Measurements from ENCODE around the gene OASL.

The OASL gene

GRCh38 chr12:121021754-121022153, 17.3 kb downstream of the OASL start:
- no peaks in the 10 kb centered on the region for H3K4me1 Mint-ChIP-seq
- H3K9me3 Mint-ChIP-seq = no peaks in the 10 kb centered on the region
- no peak for TF ChIP-seq CTCF (IDR thresholded peaks at IDR 0.05; ENCODE audit: unreplicated experiment in 3 of 3)
- H3K27me3 Mint-ChIP-seq (ENCODE audit: low read depth) = no peaks in the 10 kb centered on the region
- no peak overlapping the region for H3K4me3 Mint-ChIP-seq
- H3K36me3 Mint-ChIP-seq (ENCODE audit: low read depth) = no peaks in the 10 kb centered on the region
- H3K27ac Mint-ChIP-seq = no peak overlapping the region

- no peaks in the 10 kb centered on the region for H3K27me3 Mint-ChIP-seq (ENCODE audit: low read depth)
- no peaks in the 10 kb centered on the region for H3K9me3 Mint-ChIP-seq
- no peak overlapping the region for H3K27ac Mint-ChIP-seq
- peaks cover 18% of the 10 kb centered on the region for H3K4me1 Mint-ChIP-seq
- H3K4me3 Mint-ChIP-seq = no peak overlapping the region
- no peaks in the 10 kb centered on the region for H3K36me3 Mint-ChIP-seq (ENCODE audit: low read depth)
- TF ChIP-seq CTCF (IDR thresholded peaks at IDR 0.05; ENCODE audit: unreplicated experiment in 3 of 3) = no peak
These were observed 20.0 kb downstream of the OASL start for GRCh38 chr12:121018860-121019617.

GRCh38 chr12:121017966-121018491, 21.0 kb downstream of the OASL start:
- Mint-ChIP-seq H3K27ac (no peak overlapping the region), H3K9me3 (no peaks in the 10 kb centered on the region), H3K4me1 (peaks cover 18% of the 10 kb centered on the region), H3K27me3 (ENCODE audit: low read depth) (no peaks in the 10 kb centered on the region), H3K4me3 (no peak overlapping the region), H3K36me3 (ENCODE audit: low read depth) (no peaks in the 10 kb centered on the region)
- no peak for TF ChIP-seq CTCF (IDR thresholded peaks at IDR 0.05; ENCODE audit: unreplicated experiment in 3 of 3)

- Mint-ChIP-seq H3K4me3 (peak within 1 kb of the TSS; percentile 95 to 98 (median 98)), H3K36me3 (ENCODE audit: low read depth) (peaks cover 8% of the 10 kb centered on the region), H3K4me1 (peaks cover 18% of the 10 kb centered on the region), H3K9me3 (no peaks in the 10 kb centered on the region), H3K27ac (peak within 1 kb of the TSS; percentile 59 to 95 (median 94)), H3K27me3 (ENCODE audit: low read depth) (no peaks in the 10 kb centered on the region)
- TF ChIP-seq CTCF (IDR thresholded peaks at IDR 0.05; ENCODE audit: unreplicated experiment in 3 of 3) = no peak
These were observed 22.9 kb downstream of the OASL start, which contains the start of gene C12orf43 for GRCh38 chr12:121015825-121016766. C12orf43 (minus strand) TSS chr12:121016487; CDS start chr12:121016474, 13 bp downstream.

- Mint-ChIP-seq H3K4me3 (peak overlapping the region; percentile 66 to 78 (median 71)), H3K36me3 (ENCODE audit: low read depth) (peaks cover 18% of the 10 kb centered on the region), H3K27me3 (ENCODE audit: low read depth) (no peaks in the 10 kb centered on the region), H3K9me3 (no peaks in the 10 kb centered on the region), H3K27ac (no peak overlapping the region), H3K4me1 (peaks cover 18% of the 10 kb centered on the region)
- TF ChIP-seq CTCF (IDR thresholded peaks at IDR 0.05; ENCODE audit: unreplicated experiment in 3 of 3) = no peak
These were observed 25.3 kb downstream of the OASL start for GRCh38 chr12:121013715-121014114.
